Neural cell (in vitro differentiated cells): ENCODE results near the gene PCGF3.

Experiments used
- EP300 ChIP-seq: fragments of 450-650 bp; conservative IDR thresholded peaks from 2 replicates; pipeline ENCODE4 v1.6.1; 2014; ENCODE audit warnings: antibody characterized with exemption, mild to moderate bottlenecking, moderate library complexity; ENCODE audit not compliant: poor library complexity, severe bottlenecking
- EZH2 ChIP-seq: fragments of 200-600, 300-800 bp; shearing (Covaris generic), sonication (generic); IDR thresholded peaks from 2 replicates; pipeline ENCODE4 v1.6.1; 2014; ENCODE audit warnings: antibody characterized with exemption, low read length, borderline replicate concordance, mild to moderate bottlenecking; ENCODE audit not compliant: insufficient read depth, poor library complexity, severe bottlenecking
- POLR2AphosphoS5 ChIP-seq: IDR thresholded peaks from 2 replicates; pipeline ENCODE4 v1.6.1; 2012
- REST ChIP-seq: IDR thresholded peaks from 2 replicates; pipeline ENCODE4 v1.6.1; 2012; ENCODE audit warnings: borderline replicate concordance

GRCh38 chr4:761086-761485 is 55.5 kb downstream of the PCGF3 start:
- TF ChIP-seq POLR2AphosphoS5 (no peak), EZH2 (no peak), REST (no peak), EP300 (no peak)
